Endothelial cell of umbilical vein (primary cell): Measurements from ENCODE around the gene KANK4. TPM values are rescaled to one million over a fixed set of nuclear protein-coding genes. Genes with fewer than 3 reads are reported as not detected.

Source experiments
- BruUV-seq: library from RNA; stranded (reverse); fragments of 400-500 nt; replicated peaks from 2 replicates; lab custom pipeline; 2021; lab: Mats Ljungman, UMichigan
- CTCF ChIA-PET: fragments of 300-600, 350-600 bp; sonication (Branson Sonifier 250); formaldehyde crosslinking; loops from one replicate; lab custom pipeline; 2021; ENCODE audit warnings: antibody characterized with exemption, inconsistent platforms; lab: Charles Lee
- POLR2A ChIA-PET: fragments of 300-600, 350-600 bp; sonication (Branson Sonifier 250); formaldehyde crosslinking; loops from one replicate; lab custom pipeline; 2021; ENCODE audit warnings: antibody characterized with exemption, inconsistent platforms; lab: Charles Lee
- DNase-seq: peaks from one replicate; pipeline ENCODE4 v3.0.0-alpha.2; 2011; ENCODE audit warnings: low read depth, low spot score
- FAIRE-seq: peaks from 2 replicates; lab custom pipeline; 2011; peaks lifted over from hg19 to GRCh38; lab: Jason Lieb, UNC
- H2AFZ ChIP-seq: 2 replicates; pipeline ENCODE4 v1.6.0; 2012; ENCODE audit warnings: low read depth, low read length, control low read depth, inconsistent platforms
- H3K27ac ChIP-seq: 2 replicates; pipeline ENCODE4 v1.5.1; 2011; ENCODE audit warnings: low read depth, mild to moderate bottlenecking, control low read depth, low read length, moderate library complexity; ENCODE audit not compliant: insufficient read depth
- H3K27me3 ChIP-seq, 2 experiments: 2 replicates each; pipeline versions ENCODE4 v1.6.0 to v1.6.1; 2011; ENCODE audit warnings: low read length in 2 of 2, mixed read lengths in 1 of 2; ENCODE audit not compliant: control insufficient read depth in 2 of 2, insufficient read depth in 2 of 2
- H3K36me3 ChIP-seq, 2 experiments: 2 replicates in 1 of 2; 3 replicates in 1 of 2; pipeline ENCODE4 v1.5.1; 2011; ENCODE audit warnings: low read length in 2 of 2, mild to moderate bottlenecking in 1 of 2, moderate library complexity in 1 of 2; ENCODE audit not compliant: control insufficient read depth in 2 of 2, insufficient read depth in 2 of 2; ENCODE audit errors: extremely low read depth in 1 of 2
- H3K4me1 ChIP-seq: 3 replicates; pipeline ENCODE4 v1.5.1; 2011; ENCODE audit warnings: mild to moderate bottlenecking, low read length; ENCODE audit not compliant: control insufficient read depth, insufficient read depth; ENCODE audit errors: extremely low read depth
- H3K4me2 ChIP-seq: 2 replicates; pipeline ENCODE4 v1.6.1; 2011; ENCODE audit warnings: low read length, control low read depth, mixed read lengths; ENCODE audit not compliant: insufficient read depth
- H3K4me3 ChIP-seq, 3 experiments: fragments of 200-600 bp in 1 of 3; sonication (generic), shearing (Covaris generic) in 1 of 3; replicated peaks in 1 of 3; 2 replicates each; pipeline ENCODE4 v1.5.1; 2011 to 2016; ENCODE audit warnings: control low read depth in 3 of 3, low read length in 3 of 3, mild to moderate bottlenecking in 2 of 3, inconsistent platforms in 1 of 3, low read depth in 1 of 3, moderate library complexity in 1 of 3; ENCODE audit not compliant: insufficient read depth in 1 of 3
- H3K79me2 ChIP-seq: 2 replicates; pipeline ENCODE4 v1.6.0; 2012; ENCODE audit warnings: low read length, inconsistent platforms; ENCODE audit not compliant: control insufficient read depth, insufficient read depth
- H3K9ac ChIP-seq: replicated peaks from 2 replicates; pipeline ENCODE3; 2011; ENCODE audit warnings: low read length, control low read depth; ENCODE audit not compliant: insufficient read depth; ENCODE audit errors: extremely low read depth
- H3K9me1 ChIP-seq: replicated peaks from 3 replicates; pipeline ENCODE4 v1.6.0; 2011; ENCODE audit warnings: mild to moderate bottlenecking, low read length; ENCODE audit not compliant: control insufficient read depth, insufficient read depth; ENCODE audit errors: extremely low read depth
- H3K9me3 ChIP-seq: replicated peaks from 2 replicates; pipeline ENCODE4 v1.5.1; 2012; ENCODE audit warnings: low read length, inconsistent platforms; ENCODE audit not compliant: control insufficient read depth, insufficient read depth
- H4K20me1 ChIP-seq: replicated peaks from 2 replicates; pipeline ENCODE3; 2011; ENCODE audit warnings: mild to moderate bottlenecking, low read length; ENCODE audit not compliant: control insufficient read depth, insufficient read depth; ENCODE audit errors: extremely low read depth
- CTCF ChIP-seq, 2 donors: IDR thresholded peaks; 1 replicate in 1 of 2; 2 replicates in 1 of 2; pipeline ENCODE4 v1.5.1; 2011; ENCODE audit warnings: low read length in 2 of 2, mild to moderate bottlenecking in 2 of 2, moderate library complexity in 2 of 2, control low read depth in 1 of 2, inconsistent platforms in 1 of 2, low read depth in 1 of 2; ENCODE audit not compliant: insufficient read depth in 1 of 2; ENCODE audit errors: extremely low read depth in 1 of 2
- FOS ChIP-seq: IDR thresholded peaks from 2 replicates; pipeline ENCODE4 v1.6.1; 2011; ENCODE audit warnings: mild to moderate bottlenecking, low read length, moderate library complexity, borderline replicate concordance; ENCODE audit not compliant: insufficient read depth
- GATA2 ChIP-seq: IDR thresholded peaks from 2 replicates; pipeline ENCODE4 v1.7.0; 2011; ENCODE audit warnings: low read depth, mild to moderate bottlenecking, moderate library complexity, mixed read lengths, low read length; ENCODE audit not compliant: insufficient read length, insufficient read depth
- JUN ChIP-seq: IDR thresholded peaks from 2 replicates; pipeline ENCODE4 v1.6.1; 2011; ENCODE audit warnings: borderline replicate concordance, low read depth; ENCODE audit not compliant: insufficient read length, insufficient read depth
- MAX ChIP-seq: IDR thresholded peaks from 2 replicates; pipeline ENCODE4 v1.6.1; 2011; ENCODE audit not compliant: insufficient read depth, insufficient read length
- MYC ChIP-seq: IDR thresholded peaks from one replicate; pipeline ENCODE4 v1.6.1; 2011; ENCODE audit warnings: mild to moderate bottlenecking, low read depth, low read length
- POLR2A ChIP-seq: IDR thresholded peaks from 2 replicates; pipeline ENCODE4 v1.6.1; 2012; ENCODE audit warnings: low read depth, mild to moderate bottlenecking, control low read depth, low read length
- POLR2AphosphoS5 ChIP-seq: IDR thresholded peaks from 2 replicates; pipeline ENCODE4 v1.6.1; 2012; ENCODE audit warnings: low read depth, mild to moderate bottlenecking, control low read depth, low read length, moderate library complexity; ENCODE audit not compliant: insufficient read depth
- dilution Hi-C: fragments of 300-500 bp; cut with MboI; formaldehyde crosslinking; loops from one replicate; pipeline ENCODE4 v1.15.0; 2019; ENCODE audit warnings: low sequenced_read_pairs; ENCODE audit not compliant: extremely low pct_ligation_motif_present
- intact Hi-C: fragments of 100-400 bp; cut with micrococcal nuclease; formaldehyde crosslinking; loops from one replicate; pipeline ENCODE4 v1.10.0; 2022
- polyA plus RNA-seq, 4 experiments: library from polyadenylated mRNA; depleted of rRNA in 3 of 4; stranded (reverse) in 3 of 4; unstranded in 1 of 4; fragments of >200 nt; gene quantifications; 2 replicates each; pipeline versions ENCODE4 v1.2.1 to v1.2.3, GENCODE V29; 2011 to 2012; ENCODE audit warnings: missing spikeins in 1 of 4
- total RNA-seq: library from RNA; stranded (reverse); gene quantifications from 2 replicates; pipeline ENCODE4 v1.2.3, GENCODE V29; 2021

Gene KANK4
- total and polyA plus RNA-seq, 2 donors (not counting 3 experiments of a cell fraction or from before 2014, with no cell fraction given) = not detected

DNA sequence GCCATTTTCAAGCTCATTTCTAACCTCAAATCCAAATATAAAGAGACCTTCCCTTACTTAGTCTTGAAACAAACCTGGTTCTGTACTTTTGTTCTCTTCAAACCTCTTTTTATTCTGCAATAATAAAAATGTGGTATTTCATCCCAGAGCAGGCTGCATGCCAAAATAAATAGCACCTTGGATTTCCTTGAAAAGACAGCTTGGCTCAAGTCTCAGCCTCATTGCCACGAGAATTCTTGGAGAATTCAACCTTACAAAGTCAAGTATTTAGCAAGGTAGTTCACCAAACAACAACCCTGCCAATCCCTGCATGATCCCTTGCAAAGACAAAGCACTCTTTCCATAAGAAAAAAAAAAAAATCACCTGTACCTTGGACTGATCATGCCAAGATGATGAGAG, 33.8 kb downstream of the KANK4 start:
- no peaks in the 10 kb centered on the region for H3K36me3 ChIP-seq
- no TSS peak for BruUV-seq
- H3K4me1 ChIP-seq = peaks cover 2% of the 10 kb centered on the region
- FAIRE-seq (no peak), DNase-seq (no peak)
- no peaks in the 10 kb centered on the region for H3K9me1 ChIP-seq
- no peaks in the 10 kb centered on the region for H3K9me3 ChIP-seq
- ChIA-PET POLR2A (no interaction called here), CTCF (no interaction called here)
- H3K9ac ChIP-seq = no peak overlapping the region
- H4K20me1 ChIP-seq = no peaks in the 10 kb centered on the region
- H3K27ac ChIP-seq = no peak overlapping the region
- dilution Hi-C loops = no loop called here
- H3K27me3 ChIP-seq = peaks cover 5 to 6% of the 10 kb centered on the region in 2 experiments
- H2AFZ ChIP-seq = no peak overlapping the region
- intact Hi-C loops = no loop called here
- TF ChIP-seq POLR2A (no peak), CTCF (IDR thresholded peaks at IDR 0.05; ENCODE audit: extremely low read depth in 1 of 2, insufficient read depth in 1 of 2, low read depth in 1 of 2, low read length in 2 of 2) (no peak), MYC (no peak), JUN (no peak), GATA2 (no peak), POLR2AphosphoS5 (no peak), FOS (no peak), MAX (no peak)
- H3K4me3 ChIP-seq = no peak overlapping the region
- no peak overlapping the region for H3K4me2 ChIP-seq
- H3K79me2 ChIP-seq = no peaks in the 10 kb centered on the region
